Measurements from ENCODE around the gene NLRP5. TPM values are rescaled to one million over a fixed set of nuclear protein-coding genes. Genes with fewer than 3 reads are reported as not detected.

The NLRP5 gene
- total RNA-seq, 1 donor from 2014 or later: 0.24 TPM

DNA sequence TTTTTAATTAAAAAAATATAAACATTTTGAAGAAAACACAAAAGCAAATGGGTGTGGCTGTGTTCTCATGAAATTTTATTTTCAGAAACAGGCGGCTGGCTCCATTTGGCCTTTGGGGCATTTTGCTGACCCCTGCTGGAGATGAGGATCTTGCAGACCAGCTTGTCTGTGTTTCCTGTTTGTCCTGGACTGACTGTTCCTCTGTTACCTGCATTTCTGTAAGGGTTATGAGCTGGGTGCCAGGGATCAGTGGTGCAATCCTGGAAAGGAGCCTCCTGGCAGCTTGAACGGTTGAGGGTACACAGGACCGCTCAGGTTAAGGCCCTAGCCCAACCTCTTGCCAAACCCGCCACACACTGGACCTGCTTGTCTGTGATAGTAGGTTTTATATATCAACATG lies 84.6 kb downstream of the NLRP5 start:
- no peak for DNase-seq (ENCODE audit: low spot score)

DNA sequence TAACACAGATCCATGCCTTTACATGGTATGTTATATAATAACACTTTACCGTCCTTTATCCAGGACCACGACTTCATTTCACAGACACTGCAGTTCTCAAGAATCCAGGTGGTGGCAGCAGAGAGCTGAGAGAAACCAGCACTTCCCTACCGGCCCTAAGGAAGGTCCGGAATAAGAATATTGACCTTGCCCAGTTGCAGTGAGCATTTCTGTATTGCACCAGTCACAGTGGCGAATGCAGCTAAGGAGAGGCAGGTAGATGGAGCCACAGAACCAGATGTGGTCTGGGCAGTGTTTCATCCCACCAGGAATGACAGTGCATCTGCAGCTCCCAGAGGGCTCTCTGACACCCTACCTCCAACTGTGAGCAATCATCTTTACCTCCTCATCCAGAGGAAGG lies 89.9 kb downstream of the NLRP5 start:
- DNase-seq (ENCODE audit: low spot score): peak; percentile 62

DNA sequence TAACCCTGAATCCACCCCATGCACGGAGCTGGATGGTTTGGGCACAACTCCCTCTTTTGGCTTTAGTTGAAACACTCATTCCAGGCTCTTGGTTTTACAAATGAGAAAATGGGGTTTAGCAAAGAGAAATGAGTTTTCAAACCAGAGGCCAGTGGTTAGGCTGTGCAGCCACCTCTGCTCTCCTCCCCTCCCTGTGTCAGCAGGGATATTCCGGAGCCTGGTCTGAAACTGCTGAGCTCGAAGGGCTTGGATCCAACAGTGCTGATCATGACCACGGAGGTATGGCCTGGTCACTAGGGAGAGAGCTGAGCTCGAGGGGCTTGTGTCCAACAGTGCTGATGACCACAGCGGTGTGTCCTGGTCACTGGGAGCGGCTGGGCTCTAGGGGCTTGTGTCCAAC lies 93.0 kb downstream of the NLRP5 start:
- DNase-seq (ENCODE audit: low spot score): no peak

DNA sequence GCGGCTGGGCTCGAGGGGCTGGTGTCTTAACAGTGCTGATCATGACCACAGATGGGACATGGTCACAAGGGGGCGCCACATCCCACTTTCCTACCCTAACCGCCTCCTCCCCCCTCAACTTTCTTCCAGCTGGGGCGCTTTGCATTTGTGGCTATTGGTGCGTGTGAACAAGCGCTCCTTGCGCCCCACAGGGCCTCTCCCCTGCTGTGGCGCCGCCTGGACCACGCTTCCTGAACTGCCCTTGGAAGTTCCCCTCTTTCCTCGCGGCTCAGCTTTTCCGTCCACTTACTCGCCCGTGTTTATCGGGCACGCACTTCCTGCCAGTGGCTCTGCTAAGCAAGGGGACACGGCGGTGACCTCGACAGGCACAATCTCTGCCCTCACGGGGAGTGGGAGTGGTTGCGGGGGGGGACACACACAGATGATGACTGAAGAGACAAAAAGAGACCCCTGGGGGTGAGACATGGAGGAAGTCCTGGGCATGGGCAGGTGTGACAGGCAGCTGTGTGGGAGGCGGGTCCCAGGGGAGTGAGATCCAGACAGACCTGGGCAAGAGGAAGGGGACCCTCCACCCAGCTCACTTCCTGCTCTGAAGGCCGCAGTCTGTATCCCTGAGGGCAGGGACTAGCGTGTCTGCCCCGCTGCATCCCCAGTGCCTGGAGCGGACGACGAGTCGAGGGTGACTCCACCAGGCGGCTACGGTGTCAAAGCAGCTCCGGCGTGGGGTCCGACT lies 94.3 kb downstream of the NLRP5 start:
- DNase-seq (ENCODE audit: low spot score): peak; percentile 70

DNA sequence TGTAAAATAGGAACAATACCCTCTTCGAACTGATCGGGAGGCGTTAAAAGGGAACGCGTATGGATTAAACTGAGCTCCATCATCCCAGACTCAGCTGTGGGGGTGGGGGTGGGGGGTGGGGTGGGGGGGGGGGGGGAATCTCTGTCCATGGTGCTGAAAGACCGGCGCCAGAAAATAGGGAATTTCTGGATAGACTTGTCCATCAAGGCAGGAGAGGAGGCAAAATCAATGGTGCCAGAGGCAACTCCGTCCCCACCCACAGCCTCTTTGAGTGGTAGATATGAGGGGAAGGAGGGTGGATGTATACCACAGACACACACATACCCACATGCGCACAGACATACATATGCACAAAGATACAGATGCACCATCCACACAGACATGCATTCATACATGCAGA lies 97.1 kb downstream of the NLRP5 start:
- no peak for DNase-seq (ENCODE audit: low spot score)

DNA sequence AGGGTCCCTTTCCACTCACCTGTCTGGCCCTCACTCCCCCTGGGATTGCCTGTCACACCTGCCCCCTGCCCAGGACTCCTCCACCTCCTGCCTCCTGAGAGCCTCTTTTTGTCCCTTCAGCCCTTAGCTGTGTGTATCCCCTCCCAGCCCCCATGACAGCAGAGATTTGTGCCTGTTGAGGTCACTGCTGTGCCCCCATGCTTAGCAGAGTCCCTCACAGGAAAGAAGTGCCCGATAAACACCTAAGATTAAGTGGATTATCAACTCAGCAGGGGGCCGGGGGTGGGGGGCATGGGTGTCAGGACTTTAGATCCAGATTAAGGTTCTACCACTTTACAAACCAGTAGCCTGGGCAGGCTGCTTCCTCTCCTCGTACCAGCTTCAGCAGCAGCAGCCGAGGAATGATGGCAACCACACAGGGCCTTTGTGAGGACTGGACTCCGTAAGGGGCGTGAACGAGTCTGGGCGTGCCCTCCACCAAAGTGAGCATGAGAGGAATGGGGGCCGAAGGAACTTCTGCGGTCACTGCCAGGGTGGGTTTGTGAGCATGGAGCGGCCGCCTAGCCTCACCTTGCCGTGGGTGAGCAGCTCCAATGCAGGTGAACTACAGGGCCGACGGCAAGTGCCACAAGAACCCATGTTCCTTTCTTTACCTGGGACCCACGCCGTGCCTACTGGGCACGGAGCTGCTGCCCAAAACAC lies 98.4 kb downstream of the NLRP5 start:
- no peak for DNase-seq (ENCODE audit: low spot score)

DNA sequence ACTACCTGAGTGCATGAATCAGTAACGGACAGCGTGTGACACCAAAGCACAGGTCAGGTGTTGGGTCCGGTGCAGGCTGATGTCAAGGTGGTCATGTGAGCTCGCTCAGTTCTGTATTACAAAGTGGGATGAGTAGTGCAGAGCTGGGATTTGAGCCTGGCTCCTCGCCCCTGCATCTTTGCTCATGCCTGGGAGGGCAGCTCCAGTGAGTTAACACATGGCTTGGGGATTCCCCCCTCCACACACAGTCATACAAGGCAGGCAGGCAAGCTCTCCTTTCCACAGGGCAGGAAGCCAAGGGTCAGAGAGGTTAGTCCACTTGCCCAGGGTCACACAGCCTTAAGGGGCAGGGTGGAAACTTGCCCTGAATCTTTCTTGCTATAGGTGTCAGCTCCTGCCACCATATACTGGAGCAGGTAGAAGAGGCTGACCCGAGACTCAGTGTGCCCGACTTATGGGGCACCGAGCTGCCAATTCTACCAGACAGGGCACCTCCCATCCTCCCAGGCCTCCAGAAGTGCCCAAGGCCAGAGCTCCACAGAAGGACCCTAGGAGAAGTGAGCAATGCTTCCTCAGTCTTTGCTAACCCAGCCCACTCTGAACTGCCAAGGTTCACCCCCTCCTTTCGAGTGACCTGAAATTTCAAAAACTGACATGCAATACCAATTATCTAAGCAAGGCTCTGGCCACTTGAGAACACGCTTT lies 99.1 kb downstream of the NLRP5 start:
- DNase-seq (ENCODE audit: low spot score): no peak

DNA sequence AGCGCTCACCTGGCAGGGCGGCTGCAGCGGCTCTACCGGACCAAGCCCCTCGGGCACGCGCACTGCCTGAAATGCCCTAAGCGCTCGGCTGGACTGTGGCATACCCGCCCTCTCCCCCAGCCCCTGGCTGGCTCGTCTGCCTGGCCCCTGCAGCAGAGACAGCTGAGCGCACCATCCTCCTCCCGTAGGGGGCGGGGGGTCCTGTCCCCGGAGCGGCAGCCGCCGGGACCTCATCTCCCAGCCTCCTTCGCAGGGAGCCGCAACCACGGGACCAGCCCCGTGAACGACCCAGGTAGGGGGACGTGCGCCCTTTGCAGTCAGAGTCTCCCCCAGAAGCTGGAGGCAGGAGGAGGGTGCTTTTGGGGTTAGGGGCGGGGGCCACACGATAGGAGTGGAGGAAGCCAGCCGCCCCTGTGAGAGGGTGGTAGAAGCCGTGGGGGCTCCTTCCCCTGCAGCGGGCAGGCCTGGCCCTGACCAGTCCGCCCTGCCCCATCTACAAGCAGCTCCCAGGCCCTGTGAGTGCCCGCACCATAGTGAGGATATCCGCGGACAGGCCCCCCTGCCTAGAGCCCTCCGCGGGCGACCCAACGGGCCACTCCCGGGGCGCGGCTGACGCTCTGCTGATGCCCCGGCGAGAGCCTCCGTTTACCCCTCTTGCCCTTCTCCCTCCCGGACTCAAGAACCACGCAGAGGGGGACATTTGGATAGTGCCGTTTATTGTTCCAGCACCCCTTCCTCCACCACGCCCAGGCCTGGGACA lies 100.3 kb downstream of the NLRP5 start:
- DNase-seq (ENCODE audit: low spot score): no peak

DNA sequence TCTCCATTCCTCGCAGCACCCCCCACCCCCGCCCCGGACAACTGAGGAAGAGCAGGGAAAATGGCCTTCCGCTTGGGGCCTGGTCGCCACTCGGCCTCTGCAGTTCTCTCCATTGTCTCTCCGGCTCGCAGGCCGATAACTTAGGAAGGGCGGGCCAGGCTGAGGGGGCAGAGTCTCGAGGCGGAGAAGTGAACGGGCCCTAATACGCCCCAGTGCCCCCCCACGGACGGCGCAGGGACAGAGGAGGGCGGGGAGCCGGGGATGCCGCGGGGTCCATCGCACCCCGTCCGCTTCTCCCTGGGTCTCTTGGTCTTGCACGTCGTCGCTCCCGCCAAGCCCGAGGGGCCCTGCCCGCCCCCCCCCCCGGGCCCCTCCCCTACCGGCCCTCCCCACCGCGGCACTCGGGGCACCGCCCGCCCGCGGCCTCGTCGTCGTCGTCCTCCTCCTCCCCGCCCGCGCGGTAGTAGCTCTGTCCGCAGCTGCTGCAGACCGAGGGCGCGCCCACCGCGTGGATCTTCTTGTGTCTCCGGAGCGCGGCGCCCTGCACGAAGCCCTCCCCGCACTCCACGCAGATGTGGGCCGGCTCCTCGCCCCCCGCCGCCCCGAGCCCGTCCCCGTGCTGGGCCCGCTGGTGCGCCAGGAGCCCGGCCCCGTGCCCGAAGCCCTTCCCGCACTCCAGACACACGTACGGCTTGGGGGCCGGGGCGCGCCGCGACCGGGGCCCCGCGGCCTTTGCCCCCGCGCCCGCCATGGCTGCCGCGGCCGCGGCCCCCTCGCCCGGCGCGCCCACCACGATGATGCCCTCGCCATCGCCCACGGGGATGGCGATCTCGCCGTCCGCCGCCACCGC lies 101.3 kb downstream of the NLRP5 start:
- DNase-seq (ENCODE audit: low spot score): no peak

DNA sequence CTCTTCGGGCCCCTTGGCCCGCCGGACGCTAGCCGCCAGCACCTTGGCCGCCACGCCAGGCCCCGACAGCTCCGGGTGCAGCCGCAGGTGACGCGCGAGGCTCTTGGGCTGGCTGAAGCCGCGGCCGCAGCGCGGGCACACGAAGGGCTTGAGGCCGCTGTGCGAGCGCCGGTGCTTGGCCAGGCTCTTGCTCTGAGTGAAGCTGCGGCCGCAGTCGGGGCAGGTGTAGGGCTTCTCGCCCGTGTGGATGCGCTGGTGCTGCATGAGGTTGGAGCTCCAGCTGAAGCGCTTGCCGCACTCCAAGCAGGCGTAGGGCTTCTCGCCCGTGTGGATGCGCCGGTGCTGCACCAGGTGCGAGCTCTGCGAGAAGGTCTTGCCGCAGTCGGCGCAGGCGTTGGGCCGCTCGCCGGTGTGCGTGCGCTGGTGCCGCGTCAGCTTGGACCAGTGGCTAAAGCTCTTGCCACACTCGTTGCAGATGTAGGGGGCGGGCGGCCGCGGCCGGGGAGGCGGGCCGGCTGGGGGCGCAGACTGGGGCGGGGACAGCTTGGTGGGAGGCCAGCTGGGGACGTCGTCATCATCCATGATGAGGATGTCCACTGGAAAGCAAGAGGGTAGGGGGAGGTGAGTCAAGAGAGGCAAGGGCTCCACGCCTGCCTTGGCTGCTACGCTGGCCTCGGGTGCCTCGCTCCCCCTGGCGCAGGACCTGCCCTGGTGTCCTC lies 102.1 kb downstream of the NLRP5 start:
- DNase-seq (ENCODE audit: low spot score): no peak

DNA sequence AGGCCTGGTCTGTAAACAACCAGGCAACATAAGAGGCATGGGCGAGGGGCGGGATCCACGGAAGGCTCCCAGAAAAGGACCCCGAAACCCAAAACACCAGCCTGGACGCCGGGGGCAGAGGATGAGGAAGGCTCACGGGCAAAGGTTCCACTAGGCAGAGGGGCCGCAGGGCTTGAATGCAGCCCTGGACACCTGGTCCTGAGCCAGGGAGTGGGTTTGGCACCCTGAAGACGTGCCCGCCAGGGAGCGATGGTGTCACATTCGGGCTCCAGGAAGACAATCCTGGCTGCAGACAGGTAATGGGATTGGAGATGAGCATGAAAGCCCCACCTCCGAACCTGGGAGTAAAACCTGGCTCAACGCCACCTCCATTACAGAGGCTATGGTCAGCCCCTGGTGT lies 102.8 kb downstream of the NLRP5 start:
- no peak for DNase-seq (ENCODE audit: low spot score)

DNA sequence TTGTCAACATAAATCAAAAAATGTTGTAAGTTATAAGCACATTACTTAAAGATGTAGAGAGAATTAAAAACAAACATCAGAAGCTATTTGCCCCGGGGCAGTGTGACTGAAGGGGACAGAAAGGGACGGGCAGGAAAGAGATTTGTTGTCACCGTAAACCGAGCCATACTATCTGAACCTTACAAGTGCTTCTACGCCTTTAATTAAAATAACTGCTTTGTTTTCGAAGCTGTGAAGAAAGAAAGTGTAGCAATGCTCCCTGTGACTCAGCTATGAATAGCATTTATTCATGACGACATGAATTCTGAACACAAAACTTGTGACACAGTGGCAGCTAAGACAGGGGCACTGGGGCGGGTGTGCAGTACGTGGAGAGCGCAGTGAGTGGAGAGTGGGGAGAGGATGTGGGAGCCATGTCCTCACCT lies 104.5 kb downstream of the NLRP5 start:
- DNase-seq (ENCODE audit: low spot score): no peak

DNA sequence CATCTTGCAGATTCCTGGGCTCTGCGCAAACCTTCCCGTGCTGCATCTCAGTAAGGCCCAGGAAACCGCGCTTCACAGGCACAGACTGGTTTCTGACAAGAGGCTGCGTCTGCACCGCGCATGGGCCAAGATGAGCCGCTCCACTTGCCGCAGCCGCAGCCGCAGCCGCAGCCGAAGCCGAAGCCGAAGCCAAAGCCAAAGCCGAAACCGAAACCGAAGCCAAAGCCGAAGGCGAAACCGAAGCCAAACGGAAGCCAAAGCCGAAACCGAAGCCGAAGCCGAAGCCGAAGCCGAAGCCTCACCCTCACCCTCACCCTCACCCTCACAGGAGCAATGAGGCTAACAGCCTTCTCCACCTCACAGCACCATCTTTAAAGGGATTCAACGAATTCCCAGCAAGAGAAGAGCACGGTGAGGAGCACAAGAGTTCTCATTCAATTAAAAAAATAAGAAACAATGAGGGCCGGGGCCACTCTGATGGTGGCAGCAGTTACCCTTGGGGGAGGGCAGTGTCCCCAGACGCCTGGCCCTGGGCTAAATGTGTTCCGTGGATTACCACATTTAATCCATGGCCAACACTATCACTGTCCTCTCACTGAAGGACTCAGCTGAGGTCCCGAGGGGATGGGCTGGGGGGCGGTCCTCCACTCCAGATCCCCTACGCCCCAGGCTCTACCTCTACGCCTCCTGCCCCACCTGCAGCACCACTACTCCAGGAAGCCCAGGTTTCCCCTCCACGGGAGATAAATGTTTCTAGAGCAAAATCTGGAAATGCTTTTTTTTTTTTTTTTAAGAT lies 105.4 kb downstream of the NLRP5 start:
- no peak for DNase-seq (ENCODE audit: low spot score)

DNA sequence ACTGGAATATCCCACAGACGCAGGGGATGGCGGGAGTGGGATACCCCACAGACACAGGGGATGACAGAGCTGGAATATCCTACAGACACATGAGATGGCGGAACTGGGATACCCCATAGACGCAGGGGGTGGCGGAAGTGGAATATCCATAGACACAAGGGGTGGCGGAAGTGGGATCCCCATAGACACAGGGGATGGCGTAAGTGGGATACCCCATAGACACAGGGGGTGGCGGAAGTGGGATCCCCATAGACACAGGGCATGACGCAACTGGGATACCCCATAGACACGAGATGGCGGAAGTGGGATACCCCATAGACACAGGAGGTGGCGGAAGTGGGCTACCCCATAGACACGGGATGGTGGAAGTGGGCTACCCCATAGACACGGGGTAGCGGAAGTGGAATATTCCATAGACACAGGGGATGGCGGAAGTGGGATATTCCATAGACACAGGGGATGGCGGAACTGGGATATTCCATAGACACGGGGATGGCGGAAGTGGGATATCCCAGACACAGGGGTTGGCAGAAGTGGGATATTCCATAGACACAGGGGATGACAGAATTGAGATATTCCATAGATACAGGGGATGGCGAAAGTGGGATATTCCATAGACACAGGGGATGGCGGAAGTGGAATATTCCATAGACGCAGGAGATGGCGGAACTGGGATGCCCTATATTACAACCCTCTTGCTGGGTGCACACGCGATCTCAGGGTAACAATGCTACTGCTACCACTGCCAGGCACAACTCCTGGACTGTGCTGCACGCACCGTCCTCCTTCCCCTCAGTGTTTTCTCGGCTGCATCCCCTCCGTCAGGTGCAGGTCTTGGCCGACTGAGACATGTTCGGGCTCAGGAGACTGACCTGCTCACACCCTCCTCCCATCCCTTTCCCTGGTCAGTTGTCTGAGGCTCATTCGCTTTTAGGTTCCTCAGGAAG lies 106.4 kb downstream of the NLRP5 start:
- no peak for DNase-seq (ENCODE audit: low spot score)

DNA sequence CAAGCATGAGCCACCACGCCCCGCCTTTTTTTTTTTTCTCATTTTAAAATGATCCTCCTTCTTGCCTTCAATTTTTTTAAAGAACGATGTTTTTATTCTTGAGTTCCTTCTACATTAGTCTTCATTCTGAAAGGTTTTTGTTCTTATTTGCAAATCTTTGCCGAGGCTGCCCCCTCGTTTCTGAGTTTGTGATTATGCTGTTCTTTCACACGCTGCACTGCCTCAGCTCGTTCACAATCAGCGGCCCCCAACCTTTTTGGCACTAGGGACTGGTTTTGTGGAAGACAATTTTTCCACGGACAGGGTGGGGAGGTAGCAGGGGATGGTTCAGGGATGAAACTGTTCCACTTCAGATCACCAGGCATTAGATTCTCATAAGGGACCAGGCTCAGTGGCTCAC lies 107.9 kb downstream of the NLRP5 start:
- DNase-seq (ENCODE audit: low spot score): no peak

DNA sequence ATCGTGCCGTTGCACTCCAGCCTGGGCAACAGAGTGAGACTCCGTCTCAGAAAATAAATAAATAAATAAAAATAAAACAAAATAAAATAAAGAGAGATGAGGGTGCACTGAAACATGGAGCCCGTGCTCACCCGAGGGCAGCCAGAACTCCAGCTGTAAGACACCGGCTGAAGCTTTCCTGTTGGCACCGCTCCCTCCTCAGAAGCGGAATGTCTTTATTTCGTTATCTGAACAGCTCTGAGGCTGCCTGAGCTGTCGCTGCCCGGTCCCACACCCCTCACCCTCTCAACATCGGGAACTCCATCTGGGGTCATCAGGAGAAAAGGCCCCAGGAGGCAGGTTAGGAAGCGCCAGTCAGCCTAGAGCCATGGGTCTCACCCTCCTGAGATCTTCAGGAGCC lies 110.1 kb downstream of the NLRP5 start:
- no peak for DNase-seq (ENCODE audit: low spot score)

DNA sequence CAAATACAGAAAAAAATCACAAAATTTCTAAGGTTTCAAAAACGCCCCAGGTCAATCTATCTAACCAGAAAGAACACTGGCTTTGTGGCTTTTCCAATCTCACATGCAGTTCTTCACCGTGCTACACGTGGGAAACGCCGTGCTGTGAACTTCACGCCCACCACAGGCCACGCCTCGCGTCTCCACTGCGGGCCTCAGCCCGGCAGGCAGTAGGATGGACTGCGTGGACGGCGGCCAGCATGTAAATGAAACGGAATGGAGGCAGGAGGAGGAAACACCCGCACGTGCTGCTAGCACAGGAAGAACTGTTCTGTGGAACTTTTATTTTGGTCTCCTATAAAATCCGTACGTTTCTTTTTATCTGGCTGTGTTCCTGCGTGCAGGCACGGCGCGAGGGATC lies 110.7 kb downstream of the NLRP5 start:
- no peak for DNase-seq (ENCODE audit: low spot score)

DNA sequence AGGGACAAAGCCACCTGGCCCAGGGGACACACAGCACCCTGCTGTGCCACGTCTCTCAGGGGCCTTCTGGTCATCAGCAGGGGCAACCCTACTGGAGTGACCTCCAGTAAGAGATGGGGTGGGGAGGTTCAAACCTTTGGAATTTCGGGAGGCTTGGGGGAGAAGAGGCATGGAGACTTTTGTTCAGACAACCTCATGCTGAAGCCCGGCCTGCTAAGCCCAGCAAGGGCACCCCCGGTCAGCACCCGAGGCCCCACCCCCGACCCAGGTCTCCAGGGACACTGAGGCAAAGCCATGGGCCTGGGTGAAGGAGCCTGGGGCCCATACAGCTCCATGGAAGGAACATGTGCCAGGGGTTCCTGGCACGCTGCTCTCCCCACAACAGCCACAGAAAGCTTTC lies 111.2 kb downstream of the NLRP5 start:
- no peak for DNase-seq (ENCODE audit: low spot score)

All from umbilical cord (tissue), 2 donors.